B cell (primary cell): ENCODE data around the gene NDUFV2.

Source experiments
- CTCF ChIP-seq: fragments of 200-600 bp; IDR thresholded peaks from one replicate; pipeline ENCODE4 v1.8.0; 2022; ENCODE audit warnings: antibody characterized with exemption, mild to moderate bottlenecking
- EZH2 ChIP-seq: IDR thresholded peaks from 2 replicates; pipeline ENCODE4 v1.6.1; 2012; ENCODE audit warnings: borderline replicate concordance, low read depth, mild to moderate bottlenecking, moderate library complexity, low read length; ENCODE audit not compliant: insufficient read depth, poor library complexity, severe bottlenecking

GRCh38 chr18:9181275-9181674, 78.8 kb downstream of the NDUFV2 start:
- TF ChIP-seq CTCF (no peak), EZH2 (no peak)
